Amniotic stem cell (primary cell): ENCODE data around the gene OVCH1.
A peak's percentile ranks its signal among the peaks of the same experiment; 100 is the strongest.
"Not testable (repeated sequence)": the region's sequence is repeated elsewhere in the genome, so short reads cannot be mapped to it uniquely, and the experiment has no call there.

ENCODE experiments used
- DNase-seq: peaks from one replicate; lab custom pipeline; 2025; lab: John Stamatoyannopoulos, UW

The OVCH1 gene

GRCh38 chr12:29403991-29404390, 93.5 kb downstream of the OVCH1 start:
- DNase-seq = no peak

GRCh38 chr12:29402437-29402836, 95.0 kb downstream of the OVCH1 start:
- no peak for DNase-seq

- DNase-seq = no peak
These were observed 99.0 kb downstream of the OVCH1 start for GRCh38 chr12:29398495-29398894.

GRCh38 chr12:29396774-29397173, 100.7 kb downstream of the OVCH1 start:
- DNase-seq = no peak

- DNase-seq = no peak
These were observed 102.1 kb downstream of the OVCH1 start for GRCh38 chr12:29395356-29395755.

- DNase-seq = not testable (repeated sequence)
These were observed 107.1 kb downstream of the OVCH1 start for GRCh38 chr12:29390419-29390818.

GRCh38 chr12:29389295-29389919, 108.1 kb downstream of the OVCH1 start:
- DNase-seq = no peak

- DNase-seq = not testable (repeated sequence)
These were observed 111.3 kb downstream of the OVCH1 start for GRCh38 chr12:29386084-29386680.

GRCh38 chr12:29385194-29385593, 112.3 kb downstream of the OVCH1 start:
- DNase-seq = not testable (repeated sequence)

GRCh38 chr12:29382251-29382650, 115.2 kb downstream of the OVCH1 start:
- no peak for DNase-seq

GRCh38 chr12:29380536-29381523, 116.7 kb downstream of the OVCH1 start, which contains the start of gene ERGIC2:
Gene ERGIC2 (minus strand): TSS chr12:29381172. CDS start chr12:29371633, 9,539 bp downstream.
- peak; percentile 98 for DNase-seq
